HG02943 (cell line): ENCODE data around the gene SPEN.

Source experiments
- ATAC-seq: cut with Tn5 transposase; IDR thresholded peaks from one replicate; pipeline ENCODE4 v1.9.1; 2021; ENCODE audit warnings: mild to moderate bottlenecking, low read depth, moderate library complexity; ENCODE audit not compliant: unreplicated experiment

SPEN gene

GRCh38 chr1:15945011-15945831 lies 97.7 kb downstream of the SPEN start:
- no peak for ATAC-seq

GRCh38 chr1:15945832-15946448 lies 98.4 kb downstream of the SPEN start:
- no peak for ATAC-seq

DNA sequence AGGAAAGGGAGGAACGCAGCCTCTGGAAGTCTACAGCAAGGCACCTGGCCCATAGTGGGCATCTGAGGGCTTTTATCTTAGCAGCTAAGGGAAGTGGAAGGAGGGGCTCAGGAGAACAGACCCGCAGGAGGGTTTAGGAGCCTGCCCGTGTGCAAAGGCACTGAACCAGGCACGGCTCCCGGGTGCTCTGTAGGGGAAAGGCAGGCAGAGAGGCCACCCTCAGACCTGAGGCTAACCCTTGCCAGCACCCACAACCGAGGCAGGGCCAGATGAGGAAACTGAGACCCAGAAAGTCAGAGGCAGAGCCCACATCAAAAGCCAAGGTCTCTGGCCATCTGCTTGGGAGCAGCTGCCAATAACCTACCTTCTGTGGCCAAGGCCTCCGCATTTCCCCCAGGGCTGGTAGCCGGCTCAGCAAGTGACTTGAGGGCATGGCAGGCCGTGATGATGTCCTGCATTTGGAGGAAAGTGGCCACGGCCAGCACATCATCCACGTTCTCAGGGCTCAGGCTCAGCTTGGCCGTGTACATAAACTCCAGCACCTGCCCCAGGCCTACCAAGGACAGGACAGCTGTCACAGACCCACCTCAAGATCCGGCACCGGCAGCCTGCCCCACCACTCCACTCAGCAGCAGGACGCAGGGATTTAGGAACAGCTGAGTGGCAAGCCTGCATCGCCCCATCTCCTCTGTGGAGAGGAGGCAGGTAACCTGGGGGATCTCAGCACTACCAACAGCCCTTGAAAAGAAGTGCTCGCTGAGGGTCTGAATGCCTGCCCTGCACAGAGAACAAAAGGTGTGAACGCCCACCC lies 99.3 kb downstream of the SPEN start:
- no peak for ATAC-seq

DNA sequence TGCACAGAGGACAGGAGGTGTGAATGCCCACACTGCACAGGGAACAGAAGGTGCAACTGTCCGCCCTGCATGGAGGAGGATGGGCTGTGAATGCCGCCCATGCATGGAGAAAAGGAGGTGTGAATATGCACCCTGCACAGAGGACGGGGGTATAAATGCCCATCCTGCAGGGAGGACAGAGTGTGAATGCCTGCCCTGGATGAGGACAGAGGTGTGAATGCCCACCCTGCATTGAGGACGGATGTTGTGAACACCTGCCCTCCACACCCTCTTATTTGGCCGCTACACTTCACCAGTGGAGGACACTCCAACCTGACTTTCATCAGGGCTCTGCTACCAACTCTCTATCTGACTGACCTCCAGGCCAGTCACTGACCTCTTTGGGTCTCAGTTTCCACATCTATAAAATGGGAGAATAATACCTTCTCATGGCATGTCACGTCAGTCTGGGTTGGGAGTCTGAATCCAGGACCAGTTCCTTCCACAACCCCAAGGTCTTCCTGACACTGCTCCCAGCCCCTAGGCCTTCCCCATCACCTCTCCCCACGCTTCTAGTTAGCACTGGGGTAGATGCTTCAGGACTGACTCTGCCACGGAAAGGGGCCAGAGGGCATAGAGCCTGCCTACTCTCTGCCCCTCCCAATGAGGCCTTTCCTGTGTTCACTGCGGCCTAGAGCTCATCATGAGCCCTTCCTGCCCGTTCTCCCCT lies 100.0 kb downstream of the SPEN start:
- no peak for ATAC-seq

GRCh38 chr1:15948091-15948591 lies 100.6 kb downstream of the SPEN start:
- ATAC-seq = no peak

DNA sequence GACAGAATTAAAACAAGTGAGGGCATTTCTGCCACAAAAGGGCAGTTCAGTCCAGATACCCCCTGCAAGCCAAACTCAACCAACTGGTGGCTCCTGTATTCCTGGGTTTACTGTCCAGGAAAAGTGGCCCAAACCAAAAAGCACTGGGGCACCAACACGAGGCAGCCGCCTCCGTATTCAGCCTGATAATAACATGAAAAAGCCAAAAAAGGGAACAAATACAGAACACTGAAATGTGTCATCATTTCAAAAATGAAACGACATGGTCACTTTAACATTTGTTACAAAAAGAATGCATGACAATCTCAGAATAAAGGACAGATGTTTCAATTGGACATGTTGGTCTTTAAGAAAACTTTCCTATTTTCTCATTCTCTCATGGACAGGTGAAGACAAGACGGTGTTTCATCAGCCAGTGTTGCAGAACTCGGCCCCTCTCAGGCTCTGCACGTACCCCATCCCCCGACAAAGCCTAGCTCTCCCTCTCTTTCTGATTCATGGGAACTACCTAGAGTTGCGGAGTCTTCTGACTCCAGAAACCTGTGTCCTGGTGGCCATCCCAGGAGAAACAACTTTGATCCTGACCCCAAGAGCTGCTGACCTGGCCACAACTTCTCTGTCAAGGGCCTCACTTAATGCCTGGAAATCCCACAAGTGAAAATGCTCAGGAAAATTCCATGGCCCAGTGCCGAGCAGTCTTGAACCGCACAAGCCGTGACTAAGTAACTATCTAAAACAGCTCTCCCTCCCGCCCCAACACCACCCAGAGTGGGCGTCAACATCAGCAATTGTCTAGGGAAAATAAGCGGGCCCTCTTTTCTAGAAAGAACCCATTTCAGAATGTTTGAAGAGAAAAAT lies 101.3 kb downstream of the SPEN start:
- ATAC-seq = no peak

DNA sequence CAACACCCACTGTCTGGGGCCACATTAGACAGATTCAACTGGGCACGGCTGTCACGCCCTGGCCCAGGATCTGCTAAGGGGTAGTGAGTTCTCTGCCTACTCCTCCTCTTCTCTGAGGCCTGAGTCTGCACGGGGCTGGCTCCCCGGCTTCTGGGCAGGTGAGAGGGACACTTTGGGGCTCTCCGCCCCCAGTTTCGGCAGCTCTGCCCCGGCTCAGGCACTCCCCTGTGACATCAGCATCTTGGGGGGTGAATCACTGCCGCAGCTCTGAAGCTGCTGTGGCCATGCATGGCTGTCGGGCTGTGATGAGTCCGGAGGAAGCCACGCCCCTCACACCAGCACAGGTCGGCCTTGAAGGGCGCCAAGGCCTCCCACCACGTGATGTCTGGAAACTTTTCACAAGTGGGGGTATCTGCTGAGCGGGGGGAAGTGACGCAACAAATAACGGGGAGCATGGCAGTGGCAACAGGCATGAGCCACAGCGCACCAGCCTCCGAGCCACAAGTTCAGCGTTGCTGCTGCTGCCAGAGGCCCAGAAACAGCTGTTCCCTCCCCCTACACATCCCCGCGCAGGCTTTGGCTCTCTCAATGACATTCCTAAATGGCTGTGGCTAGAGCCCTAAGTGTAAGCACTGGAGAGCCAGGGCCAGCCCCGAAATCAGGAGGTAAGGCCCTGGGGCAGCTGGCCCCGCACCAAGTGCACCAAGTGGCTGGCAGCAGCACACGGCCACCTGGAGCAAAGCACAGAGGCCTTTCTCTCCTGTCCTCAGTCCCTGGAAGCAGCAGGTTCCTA lies 102.1 kb downstream of the SPEN start:
- no peak for ATAC-seq

- ATAC-seq = no peak
Observed at GRCh38 chr1:15950302-15950701, 102.8 kb downstream of the SPEN start.

DNA sequence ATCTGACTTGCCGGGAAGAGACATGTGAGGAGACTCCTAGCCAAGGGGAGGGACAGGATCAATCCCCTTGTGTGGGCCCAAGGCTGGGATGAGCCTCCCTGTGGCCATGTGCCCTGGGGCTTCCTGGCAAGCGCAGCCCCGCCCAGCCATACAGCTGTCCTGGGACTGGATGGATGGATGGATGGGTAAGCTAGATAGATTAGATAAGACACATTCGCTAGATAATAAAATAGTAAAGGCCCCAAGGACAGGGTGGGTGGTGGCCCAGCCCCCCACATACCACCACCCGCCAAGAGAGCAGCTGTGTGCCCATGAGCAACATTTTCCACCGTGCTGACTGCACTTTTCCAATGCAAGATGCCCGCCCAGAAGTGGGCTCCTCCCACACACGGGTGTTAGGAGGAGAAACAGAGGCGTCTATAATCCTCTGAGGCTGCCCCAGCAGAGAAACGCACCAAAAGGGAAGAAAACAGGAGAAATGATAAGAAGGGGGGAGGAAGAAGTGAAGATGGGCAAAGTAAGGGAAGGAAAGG lies 103.3 kb downstream of the SPEN start:
- ATAC-seq = no peak

GRCh38 chr1:15951341-15952153 lies 104.0 kb downstream of the SPEN start:
- no peak for ATAC-seq

DNA sequence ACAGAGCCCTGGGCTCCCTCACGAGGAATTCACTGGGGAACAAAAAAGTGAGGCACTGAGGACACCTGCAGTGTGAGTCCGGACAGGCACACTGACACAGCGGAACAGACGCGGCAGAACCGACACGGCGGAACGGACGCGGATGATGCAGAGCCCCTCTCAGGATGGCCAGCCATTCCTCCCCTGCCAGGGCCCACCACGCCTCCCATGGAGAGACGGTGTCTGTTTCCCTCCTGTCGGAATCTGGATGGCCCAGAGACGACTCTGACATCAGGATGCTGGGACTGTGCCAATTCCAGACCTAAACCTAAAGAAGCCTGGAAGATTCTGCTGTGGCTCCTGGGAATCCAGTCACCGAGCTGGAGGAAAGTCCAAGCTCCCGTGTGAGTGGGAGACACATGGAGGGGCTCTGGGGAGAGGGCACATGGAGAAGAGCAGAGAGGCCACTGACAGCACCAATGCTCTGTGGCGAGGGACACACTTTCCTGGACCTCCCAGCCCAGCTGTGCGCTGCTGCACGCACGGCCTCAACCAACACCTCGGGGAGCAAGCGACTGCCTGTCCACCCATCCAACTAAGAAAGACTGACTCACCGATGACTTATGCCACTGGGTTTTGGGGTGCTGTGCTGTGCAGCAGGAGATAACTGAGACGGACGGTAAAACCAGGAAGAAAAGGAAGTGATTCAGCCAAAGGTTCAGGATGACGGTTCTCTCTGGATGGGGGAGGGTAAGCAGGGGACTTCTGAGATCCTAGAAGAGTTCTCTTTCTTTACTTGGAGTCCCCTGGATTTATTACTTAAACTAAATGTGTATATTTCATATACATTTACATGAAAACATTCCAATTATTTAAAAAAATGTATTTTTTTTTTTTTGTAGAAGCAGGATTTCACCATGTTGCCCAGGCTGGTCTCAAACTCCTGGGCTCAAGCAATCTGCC lies 105.1 kb downstream of the SPEN start:
- ATAC-seq = no peak

GRCh38 chr1:15953294-15953771 lies 105.8 kb downstream of the SPEN start:
- ATAC-seq = no peak

- ATAC-seq = no peak
Observed at GRCh38 chr1:15953791-15954241, 106.3 kb downstream of the SPEN start.

- ATAC-seq = no peak
Observed at GRCh38 chr1:15954316-15954715, 106.8 kb downstream of the SPEN start.

DNA sequence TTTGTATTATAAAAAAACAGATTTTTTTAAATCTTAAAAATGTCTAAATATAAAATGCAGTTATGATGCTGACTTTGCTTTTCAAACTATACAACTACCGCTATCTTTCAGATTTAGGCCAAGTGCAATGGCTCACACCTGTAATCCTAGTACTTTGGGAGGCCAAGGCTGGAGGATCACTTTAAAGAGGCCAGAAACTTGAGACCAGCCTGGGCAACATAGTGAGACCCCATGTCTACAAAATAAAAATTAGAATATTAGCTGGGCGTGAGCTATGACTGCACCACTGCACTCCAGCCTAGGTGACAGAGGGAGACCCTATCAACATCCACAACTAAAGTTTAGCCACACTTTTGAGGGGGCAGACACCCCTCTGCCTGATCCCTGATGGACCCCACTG lies 108.0 kb downstream of the SPEN start:
- no peak for ATAC-seq

DNA sequence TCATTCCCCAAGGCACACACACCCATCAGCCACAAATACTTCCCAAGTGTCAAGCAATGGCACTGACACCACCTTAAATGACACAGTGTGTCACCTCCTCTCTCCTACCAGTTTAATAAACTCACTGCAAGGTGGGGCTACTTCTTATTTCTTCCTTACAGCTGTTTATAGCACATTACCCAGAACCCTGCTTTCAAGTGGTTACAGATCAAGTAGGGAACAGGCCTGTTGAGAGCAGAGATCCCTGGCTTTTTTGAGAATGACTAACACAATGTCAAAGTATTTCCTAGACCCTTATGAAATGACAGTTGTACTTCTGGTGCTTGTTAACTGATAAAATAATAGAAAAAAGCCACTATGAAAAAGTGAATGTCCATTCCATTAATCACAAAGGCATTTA lies 108.6 kb downstream of the SPEN start:
- no peak for ATAC-seq
